PC-3 (cell line): ENCODE data around the gene KLRC3. TPM values are rescaled to one million over a fixed set of nuclear protein-coding genes. Genes with fewer than 3 reads are reported as not detected.
"Not testable (repeated sequence)": the region's sequence is repeated elsewhere in the genome, so short reads cannot be mapped to it uniquely, and the experiment has no call there.

Source experiments
- ATAC-seq: fragments of 200-7000 bp; cut with Tn5 transposase; 2 replicates; pipeline ENCODE4 v1.9.1; 2020; ENCODE audit warnings: mild to moderate bottlenecking, moderate library complexity
- BruUV-seq: library from RNA; stranded (reverse); fragments of 400-500 nt; replicated peaks from 2 replicates; lab custom pipeline; 2021; lab: Mats Ljungman, UMichigan
- CTCF ChIA-PET: fragments of 300-600 bp; sonication (Branson Sonifier 250); formaldehyde crosslinking; loops from one replicate; lab custom pipeline; 2022; ENCODE audit warnings: antibody characterized with exemption; lab: Charles Lee
- POLR2A ChIA-PET: fragments of 300-600 bp; sonication (Branson Sonifier 250); formaldehyde crosslinking; loops from one replicate; lab custom pipeline; 2022; ENCODE audit warnings: antibody characterized with exemption; ENCODE audit not compliant: unreplicated experiment; lab: Charles Lee
- DNase-seq: peaks from one replicate; pipeline ENCODE4 v3.0.0-alpha.2; 2015
- H2AFZ ChIP-seq: fragments of 300-600 bp; sonication (generic); 2 replicates; pipeline ENCODE4 v1.6.0; 2016; ENCODE audit warnings: antibody characterized with exemption, low read length
- H3F3A ChIP-seq: fragments of 300-600 bp; sonication (generic); one replicate; pipeline ENCODE4 v1.6.0; 2017; ENCODE audit warnings: antibody characterized with exemption, low read length, control low read depth, mild to moderate bottlenecking; ENCODE audit not compliant: unreplicated experiment
- H3K27ac ChIP-seq: fragments of 300-600 bp; sonication (generic); 2 replicates; pipeline ENCODE4 v1.5.1; 2016; ENCODE audit warnings: mild to moderate bottlenecking, low read length
- H3K27me3 ChIP-seq: fragments of 300-600 bp; sonication (generic); 2 replicates; pipeline ENCODE4 v1.6.1; 2016; ENCODE audit warnings: low read length, mixed read lengths
- H3K36me3 ChIP-seq: fragments of 300-600 bp; sonication (generic); 2 replicates; pipeline ENCODE4 v1.6.1; 2016; ENCODE audit warnings: low read depth, mixed run types, low read length, mixed read lengths
- H3K4me1 ChIP-seq: fragments of 300-600 bp; sonication (generic); 2 replicates; pipeline ENCODE4 v1.5.1; 2016; ENCODE audit warnings: low read length; ENCODE audit not compliant: insufficient read depth
- H3K4me2 ChIP-seq: fragments of 300-600 bp; sonication (generic); 2 replicates; pipeline ENCODE4 v1.6.0; 2016; ENCODE audit warnings: low read length
- H3K4me3 ChIP-seq: fragments of 300-600 bp; sonication (generic); 2 replicates; pipeline ENCODE4 v1.5.1; 2016; ENCODE audit warnings: mild to moderate bottlenecking, low read length, mixed read lengths
- H3K79me2 ChIP-seq: fragments of 300-600 bp; sonication (generic); 2 replicates; pipeline ENCODE4 v1.6.1; 2017; ENCODE audit warnings: low read length, mixed read lengths
- H3K9ac ChIP-seq: fragments of 300-600 bp; sonication (generic); 2 replicates; pipeline ENCODE4 v1.6.0; 2016; ENCODE audit warnings: mild to moderate bottlenecking, low read length
- H3K9me2 ChIP-seq: fragments of 300-600 bp; sonication (generic); replicated peaks from 2 replicates; pipeline ENCODE4 v1.6.1; 2016; ENCODE audit warnings: mixed run types, low read length, mixed read lengths
- H3K9me3 ChIP-seq: fragments of 300-600 bp; sonication (generic); 2 replicates; pipeline ENCODE4 v1.6.1; 2016; ENCODE audit warnings: low read length, mixed read lengths
- H4K20me1 ChIP-seq: fragments of 300-600 bp; sonication (generic); 2 replicates; pipeline ENCODE4 v1.6.1; 2016; ENCODE audit warnings: low read length, mixed read lengths
- EZH2 ChIP-seq: fragments of 300-600 bp; sonication (generic); IDR thresholded peaks from one replicate; pipeline ENCODE4 v1.6.1; 2017; ENCODE audit warnings: antibody characterized with exemption, mild to moderate bottlenecking, low read length; ENCODE audit not compliant: unreplicated experiment
- EZH2phosphoT487 ChIP-seq: fragments of 300-600 bp; sonication (generic); IDR thresholded peaks from 2 replicates; pipeline ENCODE4 v1.6.1; 2018; ENCODE audit warnings: mild to moderate bottlenecking, antibody characterized with exemption, low read length, borderline replicate concordance
- intact Hi-C: fragments of 100-400 bp; cut with micrococcal nuclease; formaldehyde crosslinking; loops from 2 replicates; pipeline ENCODE4 v1.9.0; 2023
- total RNA-seq: library from RNA; depleted of rRNA; stranded (reverse); fragments of >200 nt; gene quantifications from 2 replicates; pipeline ENCODE4 v1.2.3, GENCODE V29; 2014
- TF ChIP-seq, protein P1 (sequence below): fragments of 300-600 bp; sonication (generic); conservative IDR thresholded peaks from 2 replicates; pipeline ENCODE4 v1.5.1; 2017; ENCODE audit warnings: antibody characterized with exemption, low read depth, mild to moderate bottlenecking, low read length

The KLRC3 gene
- total RNA-seq, 1 experiment from 2014 or later, result not detected

DNA sequence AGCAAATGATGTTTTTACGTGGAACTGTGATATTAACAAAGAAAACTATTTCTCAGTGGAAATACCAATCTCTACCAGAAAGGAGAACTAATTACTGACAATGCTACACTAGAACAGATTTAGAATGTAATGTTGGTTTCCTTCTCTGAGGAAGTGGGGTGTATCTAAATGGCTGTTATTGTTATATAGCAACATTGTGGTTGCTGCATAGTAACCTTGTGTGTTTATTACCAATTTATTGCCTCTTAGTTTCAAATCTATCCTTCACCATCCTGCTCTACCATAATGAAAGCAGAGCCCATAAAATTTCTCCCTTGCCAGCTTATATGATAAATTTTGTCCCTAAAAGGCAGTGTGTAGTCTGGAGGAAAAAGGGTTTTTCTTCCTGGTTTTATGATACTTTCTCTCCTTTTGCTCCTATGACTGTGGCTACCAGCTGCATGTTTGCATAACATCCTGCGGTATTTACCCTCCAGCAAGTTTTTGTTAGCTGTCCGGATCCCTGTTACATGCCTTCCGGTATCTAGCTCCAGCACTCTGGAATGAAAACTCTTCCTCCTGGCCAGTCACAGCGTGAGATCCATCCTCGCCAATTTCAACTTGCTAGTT, 24.9 kb downstream of the KLRC3 start:
- H3K9ac ChIP-seq, result peak overlapping the region; percentile 73
- peak overlapping the region; percentile 60; the same call in 1 of the 2 replicates for H3K4me3 ChIP-seq
- peak overlapping the region; percentile 80 for H3K27ac ChIP-seq
- POLR2A ChIA-PET, result no interaction called here
- peak overlapping the region; percentile 79 for H3K4me2 ChIP-seq
- TF ChIP-seq, protein P1, sequence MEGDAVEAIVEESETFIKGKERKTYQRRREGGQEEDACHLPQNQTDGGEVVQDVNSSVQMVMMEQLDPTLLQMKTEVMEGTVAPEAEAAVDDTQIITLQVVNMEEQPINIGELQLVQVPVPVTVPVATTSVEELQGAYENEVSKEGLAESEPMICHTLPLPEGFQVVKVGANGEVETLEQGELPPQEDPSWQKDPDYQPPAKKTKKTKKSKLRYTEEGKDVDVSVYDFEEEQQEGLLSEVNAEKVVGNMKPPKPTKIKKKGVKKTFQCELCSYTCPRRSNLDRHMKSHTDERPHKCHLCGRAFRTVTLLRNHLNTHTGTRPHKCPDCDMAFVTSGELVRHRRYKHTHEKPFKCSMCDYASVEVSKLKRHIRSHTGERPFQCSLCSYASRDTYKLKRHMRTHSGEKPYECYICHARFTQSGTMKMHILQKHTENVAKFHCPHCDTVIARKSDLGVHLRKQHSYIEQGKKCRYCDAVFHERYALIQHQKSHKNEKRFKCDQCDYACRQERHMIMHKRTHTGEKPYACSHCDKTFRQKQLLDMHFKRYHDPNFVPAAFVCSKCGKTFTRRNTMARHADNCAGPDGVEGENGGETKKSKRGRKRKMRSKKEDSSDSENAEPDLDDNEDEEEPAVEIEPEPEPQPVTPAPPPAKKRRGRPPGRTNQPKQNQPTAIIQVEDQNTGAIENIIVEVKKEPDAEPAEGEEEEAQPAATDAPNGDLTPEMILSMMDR, result no peak
- TF ChIP-seq EZH2 (no peak), EZH2phosphoT487 (no peak)
- H3K79me2 ChIP-seq, result no peaks in the 10 kb centered on the region
- intact Hi-C loops, result loop anchor here (2.0 kb wide), 1 partner anchor 31 kb away; no protein-coding TSS in a partner anchor
- CTCF ChIA-PET, result interaction anchor here (1.1 to 1.2 kb wide), 2 partner anchors 29 to 30 kb away, joined by 4 read pairs; no protein-coding TSS in a partner anchor
- DNase-seq (peak; percentile 92), ATAC-seq (peak; percentile 84)
- no peaks in the 10 kb centered on the region for H3K27me3 ChIP-seq
- no peaks in the 10 kb centered on the region for H4K20me1 ChIP-seq
- no peaks in the 10 kb centered on the region for H3K36me3 ChIP-seq
- H3K9me3 ChIP-seq, result no peaks in the 10 kb centered on the region
- BruUV-seq, result no TSS peak
- H3K4me1 ChIP-seq, result peaks cover 56% of the 10 kb centered on the region
- no peaks in the 10 kb centered on the region for H3F3A ChIP-seq
- H2AFZ ChIP-seq, result no peak overlapping the region
- no peaks in the 10 kb centered on the region for H3K9me2 ChIP-seq

DNA sequence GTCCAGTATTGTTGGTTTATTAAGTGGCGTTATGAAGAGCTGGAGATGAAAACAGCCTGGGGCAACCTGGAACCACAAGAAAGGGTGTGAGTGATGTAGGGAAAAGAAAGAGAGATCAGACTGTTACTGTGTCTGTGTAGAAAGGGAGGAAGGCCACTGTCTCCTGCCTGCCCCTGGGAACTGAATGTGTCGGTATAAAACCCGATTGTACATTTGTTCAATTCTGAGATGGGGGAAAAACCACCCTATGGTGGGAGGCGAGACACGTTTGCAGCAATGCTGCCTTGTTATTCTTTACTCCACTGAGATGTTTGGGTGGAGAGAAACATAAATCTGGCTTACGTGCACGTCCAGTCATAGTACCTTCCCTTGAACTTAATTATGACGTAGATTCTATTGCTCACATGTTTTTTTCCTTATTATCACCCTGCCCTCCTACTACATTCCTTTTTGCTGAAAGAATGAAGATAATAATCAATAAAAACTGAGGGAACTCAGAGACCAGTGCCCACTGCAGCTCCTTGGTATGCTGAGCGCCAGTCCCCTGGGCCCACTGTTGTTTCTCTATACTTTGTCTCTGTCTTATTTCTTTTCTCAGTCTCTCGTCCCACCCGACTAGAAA, 25.8 kb downstream of the KLRC3 start:
- H3K27ac ChIP-seq, result peak overlapping the region; percentile 80
- H3K36me3 ChIP-seq, H4K20me1 ChIP-seq, H3K9me2 ChIP-seq, H3K4me3 ChIP-seq, BruUV-seq, POLR2A ChIA-PET, ATAC-seq, H3K27me3 ChIP-seq, H2AFZ ChIP-seq, H3K9ac ChIP-seq, H3K79me2 ChIP-seq, H3K9me3 ChIP-seq, CTCF ChIA-PET, H3F3A ChIP-seq: not testable (repeated sequence)
- intact Hi-C loops, result loop anchor here (2.0 kb wide), 1 partner anchor 30 kb away; no protein-coding TSS in a partner anchor
- H3K4me2 ChIP-seq, result peak overlapping the region; percentile 79
- peaks cover 56% of the 10 kb centered on the region for H3K4me1 ChIP-seq
- DNase-seq, result peak; percentile 25

GRCh38 chr12:10393291-10393690, 27.1 kb downstream of the KLRC3 start:
- TF ChIP-seq, protein P1, result no peak
- TF ChIP-seq EZH2phosphoT487 (no peak), EZH2 (no peak)
- Histone ChIP-seq H3K9me2 (no peaks in the 10 kb centered on the region), H3K27me3 (no peaks in the 10 kb centered on the region), H3K36me3 (no peaks in the 10 kb centered on the region), H3K9ac (no peak overlapping the region), H3K4me1 (peaks cover 49% of the 10 kb centered on the region), H3K79me2 (no peaks in the 10 kb centered on the region), H3K27ac (no peak overlapping the region), H3K4me3 (no peak overlapping the region), H3K4me2 (no peak overlapping the region), H3K9me3 (no peaks in the 10 kb centered on the region), H3F3A (no peaks in the 10 kb centered on the region), H2AFZ (no peak overlapping the region), H4K20me1 (no peaks in the 10 kb centered on the region)
- ATAC-seq (no peak), DNase-seq (no peak)
- intact Hi-C loops, result no loop called here
- no TSS peak for BruUV-seq
- CTCF ChIA-PET, result no interaction called here
- POLR2A ChIA-PET, result no interaction called here
